HG02588 (cell line): Measurements from ENCODE around the gene ZDHHC18.

Experiments used
- ATAC-seq: cut with Tn5 transposase; IDR thresholded peaks from one replicate; pipeline ENCODE4 v1.9.1; 2021; ENCODE audit warnings: mild to moderate bottlenecking, moderate library complexity; ENCODE audit not compliant: unreplicated experiment

The ZDHHC18 gene, protein sequence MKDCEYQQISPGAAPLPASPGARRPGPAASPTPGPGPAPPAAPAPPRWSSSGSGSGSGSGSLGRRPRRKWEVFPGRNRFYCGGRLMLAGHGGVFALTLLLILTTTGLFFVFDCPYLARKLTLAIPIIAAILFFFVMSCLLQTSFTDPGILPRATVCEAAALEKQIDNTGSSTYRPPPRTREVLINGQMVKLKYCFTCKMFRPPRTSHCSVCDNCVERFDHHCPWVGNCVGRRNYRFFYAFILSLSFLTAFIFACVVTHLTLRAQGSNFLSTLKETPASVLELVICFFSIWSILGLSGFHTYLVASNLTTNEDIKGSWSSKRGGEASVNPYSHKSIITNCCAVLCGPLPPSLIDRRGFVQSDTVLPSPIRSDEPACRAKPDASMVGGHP

DNA sequence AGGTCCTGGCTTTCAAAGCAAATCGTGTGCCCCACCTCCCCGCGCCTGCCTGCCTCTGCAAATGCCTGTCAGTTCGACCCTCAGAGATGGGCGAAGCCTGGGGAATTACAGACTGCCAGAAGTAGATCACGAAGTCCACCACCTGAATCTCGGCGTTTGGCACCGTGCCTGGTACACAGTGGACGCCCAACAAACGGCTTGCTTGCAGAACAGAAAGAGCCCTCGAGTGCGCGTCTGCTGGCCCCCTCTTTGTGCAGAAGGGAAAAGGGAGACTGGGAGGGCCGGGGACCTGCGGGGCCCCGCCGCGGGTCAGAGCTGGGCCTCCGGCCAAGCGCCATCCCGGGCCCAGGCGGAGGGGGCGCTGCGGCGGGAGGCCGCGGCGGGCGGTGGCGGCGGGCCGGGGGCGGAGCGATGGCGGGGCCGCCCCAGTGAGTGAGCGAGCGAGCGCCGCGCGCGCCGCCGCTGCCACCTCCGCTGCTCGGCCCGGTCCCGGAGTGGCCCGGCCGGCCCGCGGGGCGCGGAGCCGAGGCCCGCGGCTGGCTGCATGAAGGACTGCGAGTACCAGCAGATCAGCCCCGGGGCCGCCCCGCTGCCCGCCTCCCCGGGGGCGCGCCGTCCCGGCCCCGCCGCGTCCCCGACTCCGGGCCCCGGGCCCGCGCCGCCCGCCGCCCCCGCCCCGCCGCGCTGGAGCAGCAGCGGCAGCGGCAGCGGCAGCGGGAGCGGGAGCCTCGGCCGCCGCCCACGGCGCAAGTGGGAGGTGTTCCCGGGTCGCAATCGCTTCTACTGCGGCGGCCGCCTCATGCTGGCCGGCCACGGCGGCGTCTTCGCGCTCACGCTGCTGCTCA lies at the start of gene ZDHHC18:
Gene ZDHHC18, plus strand, starts transcription at position 428 of the 845 bp plus-strand sequence. Its CDS starts 117 bp downstream, at position 545.
- ATAC-seq: peak; percentile 80

DNA sequence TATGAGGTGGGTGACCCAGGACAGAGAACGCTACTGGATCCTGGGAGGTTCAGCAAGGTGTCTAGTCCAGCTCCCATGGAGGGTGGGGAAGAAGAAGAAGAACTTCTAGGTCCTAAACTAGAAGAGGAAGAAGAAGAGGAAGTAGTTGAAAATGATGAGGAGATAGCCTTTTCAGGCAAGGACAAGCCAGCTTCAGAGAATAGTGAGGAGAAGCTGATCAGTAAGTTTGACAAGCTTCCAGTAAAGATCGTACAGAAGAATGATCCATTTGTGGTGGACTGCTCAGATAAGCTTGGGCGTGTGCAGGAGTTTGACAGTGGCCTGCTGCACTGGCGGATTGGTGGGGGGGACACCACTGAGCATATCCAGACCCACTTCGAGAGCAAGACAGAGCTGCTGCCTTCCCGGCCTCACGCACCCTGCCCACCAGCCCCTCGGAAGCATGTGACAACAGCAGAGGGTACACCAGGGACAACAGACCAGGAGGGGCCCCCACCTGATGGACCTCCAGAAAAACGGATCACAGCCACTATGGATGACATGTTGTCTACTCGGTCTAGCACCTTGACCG lies 47.3 kb upstream of the ZDHHC18 start:
- ATAC-seq: no peak

DNA sequence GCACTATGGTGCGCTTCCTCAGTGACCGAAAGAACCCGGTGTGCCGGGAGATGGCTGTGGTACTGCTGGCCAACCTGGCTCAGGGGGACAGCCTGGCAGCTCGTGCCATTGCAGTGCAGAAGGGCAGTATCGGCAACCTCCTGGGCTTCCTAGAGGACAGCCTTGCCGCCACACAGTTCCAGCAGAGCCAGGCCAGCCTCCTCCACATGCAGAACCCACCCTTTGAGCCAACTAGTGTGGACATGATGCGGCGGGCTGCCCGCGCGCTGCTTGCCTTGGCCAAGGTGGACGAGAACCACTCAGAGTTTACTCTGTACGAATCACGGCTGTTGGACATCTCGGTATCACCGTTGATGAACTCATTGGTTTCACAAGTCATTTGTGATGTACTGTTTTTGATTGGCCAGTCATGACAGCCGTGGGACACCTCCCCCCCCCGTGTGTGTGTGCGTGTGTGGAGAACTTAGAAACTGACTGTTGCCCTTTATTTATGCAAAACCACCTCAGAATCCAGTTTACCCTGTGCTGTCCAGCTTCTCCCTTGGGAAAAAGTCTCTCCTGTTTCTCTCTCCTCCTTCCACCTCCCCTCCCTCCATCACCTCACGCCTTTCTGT lies 46.0 kb upstream of the ZDHHC18 start:
- no peak for ATAC-seq

DNA sequence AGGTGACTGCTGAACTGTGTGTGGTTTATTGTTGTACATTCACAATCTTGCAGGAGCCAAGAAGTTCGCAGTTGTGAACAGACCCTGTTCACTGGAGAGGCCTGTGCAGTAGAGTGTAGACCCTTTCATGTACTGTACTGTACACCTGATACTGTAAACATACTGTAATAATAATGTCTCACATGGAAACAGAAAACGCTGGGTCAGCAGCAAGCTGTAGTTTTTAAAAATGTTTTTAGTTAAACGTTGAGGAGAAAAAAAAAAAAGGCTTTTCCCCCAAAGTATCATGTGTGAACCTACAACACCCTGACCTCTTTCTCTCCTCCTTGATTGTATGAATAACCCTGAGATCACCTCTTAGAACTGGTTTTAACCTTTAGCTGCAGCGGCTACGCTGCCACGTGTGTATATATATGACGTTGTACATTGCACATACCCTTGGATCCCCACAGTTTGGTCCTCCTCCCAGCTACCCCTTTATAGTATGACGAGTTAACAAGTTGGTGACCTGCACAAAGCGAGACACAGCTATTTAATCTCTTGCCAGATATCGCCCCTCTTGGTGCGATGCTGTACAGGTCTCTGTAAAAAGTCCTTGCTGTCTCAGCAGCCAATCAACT lies 45.2 kb upstream of the ZDHHC18 start:
- no peak for ATAC-seq

DNA sequence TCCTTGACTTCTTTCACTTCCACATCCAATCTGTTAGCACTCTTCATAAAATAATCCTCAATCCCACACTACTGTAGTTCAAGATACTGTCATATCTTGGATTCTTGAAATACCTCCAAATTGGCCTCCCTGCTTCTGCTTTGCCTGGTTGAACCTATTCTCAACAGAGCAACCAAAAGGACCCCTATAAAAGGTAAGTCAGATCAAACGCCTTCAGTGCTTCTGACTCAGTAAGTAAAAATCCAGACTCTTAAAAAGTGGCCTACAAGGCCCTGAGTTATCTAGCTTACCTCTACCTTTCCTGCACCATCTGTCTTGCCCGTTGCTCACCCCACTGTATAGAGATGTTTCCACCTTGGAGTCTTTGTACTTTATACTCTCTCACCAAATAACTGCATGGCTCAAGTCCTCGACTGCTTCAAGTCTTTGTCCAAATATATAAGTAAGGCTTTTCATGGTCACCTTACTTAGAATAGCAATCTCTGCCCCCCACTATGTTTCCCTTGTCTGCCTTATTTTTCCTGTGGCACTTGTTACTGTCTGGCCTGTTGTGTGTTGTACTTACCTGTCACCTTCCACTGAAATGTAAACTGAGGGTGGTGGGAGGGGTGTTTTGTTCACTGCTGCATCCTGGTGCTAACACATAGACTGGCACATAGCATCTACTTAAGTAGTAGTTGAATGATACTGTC lies 43.8 kb upstream of the ZDHHC18 start:
- no peak for ATAC-seq

DNA sequence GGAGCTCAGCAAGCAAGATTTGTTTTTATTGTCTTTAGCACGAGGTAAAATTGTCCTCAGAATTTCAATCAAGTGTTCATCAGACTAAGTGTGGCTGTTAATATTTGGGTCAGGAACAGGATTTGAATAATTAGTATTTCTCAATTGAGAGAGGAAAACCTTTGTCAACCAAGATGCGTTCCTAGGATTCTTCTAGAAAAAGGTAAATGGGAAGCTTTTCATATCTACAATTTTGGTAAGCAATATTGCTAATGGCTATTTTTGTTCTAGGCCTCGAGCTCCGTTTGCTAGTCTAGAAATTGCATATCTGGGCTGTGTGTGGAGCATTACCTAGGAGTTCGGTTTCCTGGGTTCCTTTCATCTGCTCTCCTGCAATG lies 42.9 kb upstream of the ZDHHC18 start:
- ATAC-seq: no peak

DNA sequence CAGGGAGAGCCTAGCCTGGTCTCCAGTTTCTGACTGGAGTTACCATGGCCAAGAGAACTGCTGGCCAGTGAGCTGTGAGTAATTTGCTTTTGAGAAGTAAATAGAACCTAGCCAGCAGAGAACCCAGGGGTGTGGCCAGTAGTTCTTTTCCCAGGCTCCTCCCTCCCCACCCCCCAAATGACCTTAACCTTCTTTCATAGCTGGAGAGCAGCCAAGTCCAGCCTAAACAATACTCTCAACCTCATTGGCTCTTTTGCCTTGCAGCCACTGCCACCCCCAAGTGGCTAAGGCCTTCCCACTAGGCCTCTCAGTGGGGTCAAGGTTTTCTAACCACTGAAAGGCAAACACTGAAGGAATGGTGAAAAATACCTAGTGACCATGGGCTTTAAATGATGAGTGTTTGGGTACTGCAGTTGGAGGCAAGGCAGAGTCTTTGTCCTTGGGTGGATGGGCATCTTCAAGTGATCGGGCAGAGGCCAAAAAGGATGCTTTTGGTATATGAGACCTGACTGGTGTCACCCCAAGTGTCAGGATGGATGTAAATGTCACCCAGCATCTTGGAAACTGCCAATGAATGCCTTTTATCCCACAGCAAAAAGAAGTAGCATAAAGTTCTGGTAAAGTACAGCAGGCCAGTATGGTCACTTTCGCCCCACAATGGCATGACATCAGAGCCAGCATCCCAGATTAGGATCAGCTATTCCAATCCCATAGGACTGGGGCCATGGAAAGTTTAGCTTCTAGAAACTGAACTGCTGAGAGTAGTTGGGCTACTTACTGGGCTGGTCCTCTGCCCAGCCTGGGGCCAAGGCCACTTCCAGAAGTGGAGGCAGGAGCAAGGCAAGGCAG lies 42.2 kb upstream of the ZDHHC18 start:
- ATAC-seq: no peak

DNA sequence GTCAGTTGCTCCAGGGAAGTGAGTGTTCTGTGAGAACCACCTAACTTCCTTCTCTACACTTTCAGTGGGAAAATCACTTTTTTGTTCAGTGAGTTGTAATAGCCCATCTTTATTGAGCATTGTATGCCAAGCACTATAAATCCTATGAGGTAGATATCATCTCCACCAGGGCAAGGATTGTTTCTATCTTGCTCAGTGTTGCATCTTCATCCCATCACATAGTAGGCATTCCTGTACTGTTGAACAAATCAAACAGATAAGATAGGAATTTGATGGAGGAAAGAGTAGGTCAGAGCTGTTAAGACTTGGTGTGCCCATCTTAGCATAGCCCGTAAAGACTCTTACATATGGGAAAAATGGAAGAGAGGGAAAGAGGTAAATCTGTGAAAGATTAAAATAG lies 41.6 kb upstream of the ZDHHC18 start:
- no peak for ATAC-seq

DNA sequence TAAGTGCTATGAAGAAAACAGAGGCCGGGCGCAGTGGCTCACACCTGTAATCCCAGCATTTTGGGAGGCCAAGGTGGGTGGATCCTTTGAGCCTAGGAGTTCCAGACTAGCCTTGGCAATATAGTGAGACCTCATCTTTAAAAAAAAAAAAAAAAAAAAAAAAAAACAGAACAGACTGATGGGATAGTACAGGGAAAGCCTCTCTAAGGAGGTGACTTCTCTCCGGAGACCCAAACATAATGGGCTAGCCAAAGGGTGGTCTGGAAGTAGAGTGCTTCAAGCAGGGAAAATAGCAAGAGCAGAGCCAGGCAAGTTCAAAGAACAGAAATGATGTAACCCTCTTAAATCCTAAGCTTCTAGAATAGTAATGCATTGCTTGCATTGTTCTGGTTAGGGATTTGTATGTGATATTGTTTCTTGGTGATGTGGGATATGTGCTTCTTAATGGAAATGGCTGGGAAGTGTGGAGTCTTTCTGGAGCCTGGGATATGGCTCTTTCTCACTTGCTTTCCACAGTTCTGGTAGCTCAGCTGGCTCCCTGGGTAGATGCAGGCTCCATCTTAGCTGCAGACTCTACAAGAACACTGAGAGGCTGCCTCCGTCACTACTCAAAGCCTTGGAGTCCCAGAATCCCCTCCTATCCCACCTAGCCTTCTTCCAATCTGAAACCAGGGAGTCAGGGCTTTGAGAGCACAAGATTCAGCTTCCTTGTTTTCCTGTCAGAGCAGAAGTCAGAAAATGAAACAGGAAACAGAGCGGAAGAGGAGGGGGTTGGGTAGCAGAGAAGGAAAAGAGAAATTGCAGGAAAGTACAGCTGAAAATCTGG lies 40.7 kb upstream of the ZDHHC18 start:
- no peak for ATAC-seq

DNA sequence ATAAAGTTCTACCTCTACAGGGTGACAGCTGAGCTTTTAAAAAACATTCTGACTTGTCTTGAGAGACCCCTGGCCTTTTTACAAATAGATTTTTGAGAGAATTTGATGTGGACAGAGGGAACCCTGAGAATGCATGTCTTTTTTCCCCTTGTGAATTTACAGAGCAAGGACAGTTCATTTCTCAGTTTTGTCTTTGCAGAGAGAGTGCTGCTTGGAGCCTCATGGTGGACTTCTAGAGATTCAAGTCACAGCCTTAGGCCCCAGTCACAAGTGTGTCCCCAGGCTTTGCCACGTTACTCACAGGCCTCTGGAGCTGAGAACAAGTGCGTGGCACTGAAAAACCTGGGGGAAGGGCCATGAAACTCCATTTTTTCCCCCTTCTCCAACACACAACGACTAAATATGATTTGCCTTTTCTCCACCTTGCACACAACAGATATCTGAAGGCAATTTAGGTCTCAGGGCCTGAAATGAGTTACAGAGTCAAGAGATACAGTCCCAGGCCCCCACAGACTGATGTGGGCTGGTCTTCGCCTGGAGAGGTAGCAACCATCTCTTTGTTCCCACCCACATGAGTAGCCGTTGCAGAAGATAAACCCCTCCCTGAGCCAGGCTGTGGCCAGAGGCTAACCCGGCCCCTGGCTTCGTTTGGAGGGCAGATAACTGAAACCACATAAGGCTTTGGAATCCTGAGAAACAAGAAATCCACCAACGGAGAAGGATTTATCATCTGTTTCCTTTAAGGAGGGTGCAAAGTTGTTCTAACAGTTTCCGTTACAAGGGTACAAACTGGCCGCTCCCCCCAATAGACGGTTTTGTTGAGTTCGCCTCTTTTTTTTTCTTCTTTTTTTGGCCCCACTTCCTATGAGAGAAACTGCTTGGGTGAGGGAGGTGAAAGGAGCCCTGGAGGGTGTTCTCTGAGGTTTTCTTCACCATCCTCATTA lies 39.8 kb upstream of the ZDHHC18 start:
- ATAC-seq: no peak

DNA sequence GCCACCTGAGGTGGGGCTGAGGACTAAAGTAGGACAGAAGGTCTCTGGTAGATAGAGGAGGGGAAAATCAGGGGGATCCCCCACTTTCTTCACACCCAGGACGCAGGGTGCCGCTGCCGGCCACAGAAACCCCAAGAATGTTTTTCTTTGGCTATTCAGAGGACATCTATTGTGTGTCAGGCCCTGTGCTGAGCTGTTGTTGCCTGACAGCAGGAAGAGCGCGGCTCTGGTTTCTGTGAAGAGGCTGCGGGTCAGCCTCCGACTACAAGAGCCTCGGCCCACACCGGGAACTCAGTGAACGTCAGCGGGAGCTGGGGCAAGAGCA lies 39.1 kb upstream of the ZDHHC18 start:
- ATAC-seq: peak; percentile 39

DNA sequence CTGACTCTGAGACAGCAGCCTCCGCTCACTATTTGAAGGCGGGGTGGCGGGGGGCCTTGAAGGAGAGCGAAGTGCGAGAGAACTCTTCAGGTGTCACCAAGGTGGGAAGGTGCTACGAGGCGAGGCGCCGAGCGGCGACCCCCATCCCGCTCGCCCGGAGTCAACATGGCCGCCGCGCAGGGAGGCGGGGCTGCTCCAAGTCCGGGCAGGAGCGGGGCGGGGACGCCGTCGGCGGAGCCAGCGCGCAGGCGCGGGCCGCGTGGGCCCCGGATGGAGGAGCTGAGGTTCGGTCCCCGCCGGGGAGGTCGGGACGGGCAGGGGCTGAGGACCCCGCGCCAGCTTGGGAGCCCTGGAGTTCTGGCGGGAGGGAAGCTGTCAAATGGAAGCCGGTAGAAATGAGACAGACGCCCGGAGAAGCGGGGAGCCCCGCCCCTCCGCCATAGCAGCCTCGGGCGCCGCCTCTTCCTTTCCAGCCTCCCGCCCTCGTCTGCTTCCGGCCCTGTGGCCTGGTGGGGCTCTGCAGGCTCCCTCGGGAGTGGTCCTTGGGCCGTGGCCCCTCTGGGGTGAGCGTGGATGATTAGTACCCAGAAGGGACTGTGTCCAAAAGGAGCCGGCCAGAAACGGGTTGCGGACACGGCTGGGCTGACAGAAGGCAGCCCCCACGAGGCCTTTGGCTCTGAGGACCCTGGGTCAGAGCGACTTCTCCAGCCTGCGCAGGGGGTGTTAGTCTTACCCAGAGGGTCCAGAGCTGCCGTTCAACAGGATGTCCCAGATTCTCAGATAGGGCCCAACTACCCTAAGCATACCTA lies 38.6 kb upstream of the ZDHHC18 start, which contains the start of gene PIGV:
Gene PIGV, plus strand, starts transcription at position 245 of the 809 bp plus-strand sequence. CDS start 2,866 bp downstream, outside the sequence.
- ATAC-seq: peak; percentile 65

DNA sequence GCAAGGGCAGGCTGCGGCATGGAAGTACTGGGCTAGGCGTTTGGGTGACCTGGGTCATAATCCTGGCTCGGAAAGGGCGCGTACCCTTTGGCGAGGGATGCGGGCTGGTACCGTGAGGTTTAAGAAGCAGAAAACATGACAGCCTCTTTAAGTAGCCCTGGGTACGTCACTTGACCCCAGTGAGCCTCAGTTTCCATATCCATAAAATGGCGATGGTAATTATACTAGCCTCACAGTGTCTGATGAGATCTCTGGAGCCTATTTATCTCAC lies 38.0 kb upstream of the ZDHHC18 start:
- no peak for ATAC-seq

DNA sequence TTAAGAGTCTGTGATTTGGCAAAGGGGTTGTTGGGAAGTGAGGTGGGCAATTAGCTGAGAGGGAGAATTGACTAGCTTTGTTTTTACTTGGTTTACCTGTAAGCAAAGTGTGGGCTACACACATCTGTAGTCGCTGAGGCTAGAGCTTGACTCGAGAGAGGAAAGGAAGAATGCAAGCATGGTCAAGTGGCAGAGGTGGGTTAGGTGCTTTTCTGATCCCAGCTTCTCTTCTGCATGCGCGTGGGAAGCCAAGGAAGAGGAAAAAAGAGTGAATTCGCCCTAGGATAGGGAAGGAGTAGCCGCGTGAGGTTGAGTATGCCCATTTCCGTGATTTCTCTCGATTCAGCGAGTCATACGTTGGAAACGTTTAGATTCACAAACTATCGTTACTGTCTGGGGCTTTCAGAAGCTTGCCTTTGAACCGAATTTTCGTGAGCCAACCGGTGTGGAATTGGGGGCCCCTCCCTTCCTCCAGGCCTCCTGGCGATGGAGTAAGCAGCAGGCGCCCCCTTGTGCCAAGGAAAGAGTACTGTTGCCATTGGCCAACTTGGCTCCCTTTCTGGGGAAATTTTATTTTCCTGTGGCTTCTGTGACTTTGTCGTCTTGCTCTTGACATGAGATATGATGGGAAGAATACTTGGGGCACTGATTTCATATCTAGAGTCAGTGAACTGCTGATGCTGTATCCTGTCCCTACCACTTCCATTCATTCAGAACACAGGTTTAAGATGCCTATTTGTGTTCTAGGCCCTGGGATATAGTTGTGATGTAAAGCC lies 37.5 kb upstream of the ZDHHC18 start:
- no peak for ATAC-seq

DNA sequence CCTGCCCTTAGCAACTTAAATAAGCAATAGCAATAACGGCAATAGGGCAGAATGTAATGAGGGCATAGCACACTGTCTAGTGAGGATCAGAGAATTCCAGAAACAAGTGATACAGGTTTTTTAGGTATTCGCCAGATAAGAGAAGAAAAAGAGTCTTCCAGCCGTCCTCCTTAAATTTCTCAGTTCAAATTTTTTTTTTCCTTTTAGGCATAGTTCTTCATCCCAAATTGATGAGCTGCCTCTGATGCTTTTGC lies 36.9 kb upstream of the ZDHHC18 start:
- no peak for ATAC-seq

DNA sequence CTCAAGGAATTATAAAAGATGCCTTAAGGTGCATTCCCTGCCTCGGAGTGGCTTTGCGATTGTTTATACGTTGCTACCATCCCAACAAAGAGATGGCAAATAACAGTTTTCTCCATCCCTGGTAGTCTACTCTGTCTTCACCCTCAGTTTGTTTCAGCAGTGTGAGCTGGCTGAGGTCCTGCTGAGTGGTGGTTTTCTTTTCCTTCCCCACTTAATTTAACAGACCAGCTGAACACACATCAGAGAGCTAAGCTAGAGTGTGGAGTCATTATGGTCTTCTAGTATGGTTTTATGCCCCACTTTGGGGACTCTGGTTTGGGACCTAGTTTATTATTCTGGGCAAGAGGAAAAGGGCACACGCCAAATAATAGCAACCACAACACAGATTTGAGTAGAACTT lies 36.6 kb upstream of the ZDHHC18 start:
- no peak for ATAC-seq
